DND-41 (cell line): ENCODE data around the gene TMEM63B.

ENCODE experiments used
- CTCF ChIP-seq: IDR thresholded peaks from 2 replicates; pipeline ENCODE4 v1.5.1; 2012; ENCODE audit warnings: borderline replicate concordance, low read length, moderate library complexity, mild to moderate bottlenecking; ENCODE audit not compliant: poor library complexity, severe bottlenecking; ENCODE audit errors: extremely low read depth
- EZH2 ChIP-seq: IDR thresholded peaks from 3 replicates; pipeline ENCODE4 v1.6.1; 2012; ENCODE audit warnings: borderline replicate concordance, low read depth, mild to moderate bottlenecking, moderate library complexity, low read length, inconsistent platforms; ENCODE audit not compliant: severe bottlenecking

GRCh38 chr6:44126320-44127149 lies 819 bp upstream of the TMEM63B start:
- no peak for TF ChIP-seq CTCF
- TF ChIP-seq EZH2, result no peak
